ENCODE results near the gene OPTC. TPM values are rescaled to one million over a fixed set of nuclear protein-coding genes. Genes with fewer than 3 reads are reported as not detected.

The OPTC gene
- total RNA-seq, 1 donor, result not detected

GRCh38 chr1:203544485-203544884 is 50.5 kb downstream of the OPTC start:
- Histone ChIP-seq H3K36me3 (ENCODE audit: insufficient read depth, low read length) (no peaks in the 10 kb centered on the region), H3K4me1 (ENCODE audit: insufficient read depth, low read length) (peaks cover 26% of the 10 kb centered on the region), H3K4me2 (ENCODE audit: insufficient read depth, low read length) (no peak overlapping the region), H2AFZ (ENCODE audit: low read length) (no peak overlapping the region), H3K79me2 (ENCODE audit: insufficient read depth, low read length) (no peaks in the 10 kb centered on the region), H3K9me3 (ENCODE audit: low read depth, low read length) (no peaks in the 10 kb centered on the region), H3K4me3 (ENCODE audit: insufficient read depth, low read length) (no peak overlapping the region), H3K27ac (ENCODE audit: low read depth, low read length) (no peak overlapping the region), H4K20me1 (ENCODE audit: insufficient read depth, low read length) (no peaks in the 10 kb centered on the region), H3K27me3 (ENCODE audit: insufficient read depth, low read length) (no peaks in the 10 kb centered on the region)
- no peak for DNase-seq (ENCODE audit: insufficient read length, low spot score, missing footprints)
- no peak for TF ChIP-seq CTCF (IDR thresholded peaks at IDR 0.05; ENCODE audit: extremely low read depth, low read depth, low read length)

- H3K79me2 ChIP-seq (ENCODE audit: insufficient read depth, low read length), result no peaks in the 10 kb centered on the region
- no peaks in the 10 kb centered on the region for H4K20me1 ChIP-seq (ENCODE audit: insufficient read depth, low read length)
- no peak overlapping the region for H3K4me3 ChIP-seq (ENCODE audit: insufficient read depth, low read length)
- H3K4me1 ChIP-seq (ENCODE audit: insufficient read depth, low read length), result peaks cover 27% of the 10 kb centered on the region
- H3K27me3 ChIP-seq (ENCODE audit: insufficient read depth, low read length), result no peaks in the 10 kb centered on the region
- no peak for DNase-seq (ENCODE audit: insufficient read length, low spot score, missing footprints)
- no peak for TF ChIP-seq CTCF (IDR thresholded peaks at IDR 0.05; ENCODE audit: extremely low read depth, low read depth, low read length)
- no peaks in the 10 kb centered on the region for H3K36me3 ChIP-seq (ENCODE audit: insufficient read depth, low read length)
- H3K27ac ChIP-seq (ENCODE audit: low read depth, low read length), result no peak overlapping the region
- peak overlapping the region; percentile 12 for H2AFZ ChIP-seq (ENCODE audit: low read length)
- no peaks in the 10 kb centered on the region for H3K9me3 ChIP-seq (ENCODE audit: low read depth, low read length)
- H3K4me2 ChIP-seq (ENCODE audit: insufficient read depth, low read length), result no peak overlapping the region
Measured at GRCh38 chr1:203544978-203545816, 51.2 kb downstream of the OPTC start.

GRCh38 chr1:203546274-203546673 is 52.3 kb downstream of the OPTC start:
- H3K4me3 ChIP-seq (ENCODE audit: insufficient read depth, low read length), result no peak overlapping the region
- H2AFZ ChIP-seq (ENCODE audit: low read length), result no peak overlapping the region
- TF ChIP-seq CTCF (IDR thresholded peaks at IDR 0.05; ENCODE audit: extremely low read depth, low read depth, low read length), result no peak
- no peaks in the 10 kb centered on the region for H3K9me3 ChIP-seq (ENCODE audit: low read depth, low read length)
- H3K27me3 ChIP-seq (ENCODE audit: insufficient read depth, low read length), result no peaks in the 10 kb centered on the region
- no peaks in the 10 kb centered on the region for H4K20me1 ChIP-seq (ENCODE audit: insufficient read depth, low read length)
- no peaks in the 10 kb centered on the region for H3K36me3 ChIP-seq (ENCODE audit: insufficient read depth, low read length)
- H3K4me1 ChIP-seq (ENCODE audit: insufficient read depth, low read length), result peaks cover 27% of the 10 kb centered on the region
- no peak overlapping the region for H3K27ac ChIP-seq (ENCODE audit: low read depth, low read length)
- H3K79me2 ChIP-seq (ENCODE audit: insufficient read depth, low read length), result no peaks in the 10 kb centered on the region
- no peak for DNase-seq (ENCODE audit: insufficient read length, low spot score, missing footprints)
- no peak overlapping the region for H3K4me2 ChIP-seq (ENCODE audit: insufficient read depth, low read length)

GRCh38 chr1:203547147-203547546 is 53.2 kb downstream of the OPTC start:
- H3K4me2 ChIP-seq (ENCODE audit: insufficient read depth, low read length), result no peak overlapping the region
- H3K4me1 ChIP-seq (ENCODE audit: insufficient read depth, low read length), result peaks cover 30% of the 10 kb centered on the region
- no peaks in the 10 kb centered on the region for H3K9me3 ChIP-seq (ENCODE audit: low read depth, low read length)
- H4K20me1 ChIP-seq (ENCODE audit: insufficient read depth, low read length), result no peaks in the 10 kb centered on the region
- no peak overlapping the region for H2AFZ ChIP-seq (ENCODE audit: low read length)
- H3K4me3 ChIP-seq (ENCODE audit: insufficient read depth, low read length), result no peak overlapping the region
- no peak for DNase-seq (ENCODE audit: insufficient read length, low spot score, missing footprints)
- H3K36me3 ChIP-seq (ENCODE audit: insufficient read depth, low read length), result no peaks in the 10 kb centered on the region
- no peak overlapping the region for H3K27ac ChIP-seq (ENCODE audit: low read depth, low read length)
- no peaks in the 10 kb centered on the region for H3K27me3 ChIP-seq (ENCODE audit: insufficient read depth, low read length)
- no peaks in the 10 kb centered on the region for H3K79me2 ChIP-seq (ENCODE audit: insufficient read depth, low read length)
- TF ChIP-seq CTCF (IDR thresholded peaks at IDR 0.05; ENCODE audit: extremely low read depth, low read depth, low read length), result no peak
